ENCODE results near the gene ASB3.
"Not testable (repeated sequence)": the region's sequence is repeated elsewhere in the genome, so short reads cannot be mapped to it uniquely, and the experiment has no call there.

The ASB3 gene, protein sequence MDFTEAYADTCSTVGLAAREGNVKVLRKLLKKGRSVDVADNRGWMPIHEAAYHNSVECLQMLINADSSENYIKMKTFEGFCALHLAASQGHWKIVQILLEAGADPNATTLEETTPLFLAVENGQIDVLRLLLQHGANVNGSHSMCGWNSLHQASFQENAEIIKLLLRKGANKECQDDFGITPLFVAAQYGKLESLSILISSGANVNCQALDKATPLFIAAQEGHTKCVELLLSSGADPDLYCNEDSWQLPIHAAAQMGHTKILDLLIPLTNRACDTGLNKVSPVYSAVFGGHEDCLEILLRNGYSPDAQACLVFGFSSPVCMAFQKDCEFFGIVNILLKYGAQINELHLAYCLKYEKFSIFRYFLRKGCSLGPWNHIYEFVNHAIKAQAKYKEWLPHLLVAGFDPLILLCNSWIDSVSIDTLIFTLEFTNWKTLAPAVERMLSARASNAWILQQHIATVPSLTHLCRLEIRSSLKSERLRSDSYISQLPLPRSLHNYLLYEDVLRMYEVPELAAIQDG

DNA sequence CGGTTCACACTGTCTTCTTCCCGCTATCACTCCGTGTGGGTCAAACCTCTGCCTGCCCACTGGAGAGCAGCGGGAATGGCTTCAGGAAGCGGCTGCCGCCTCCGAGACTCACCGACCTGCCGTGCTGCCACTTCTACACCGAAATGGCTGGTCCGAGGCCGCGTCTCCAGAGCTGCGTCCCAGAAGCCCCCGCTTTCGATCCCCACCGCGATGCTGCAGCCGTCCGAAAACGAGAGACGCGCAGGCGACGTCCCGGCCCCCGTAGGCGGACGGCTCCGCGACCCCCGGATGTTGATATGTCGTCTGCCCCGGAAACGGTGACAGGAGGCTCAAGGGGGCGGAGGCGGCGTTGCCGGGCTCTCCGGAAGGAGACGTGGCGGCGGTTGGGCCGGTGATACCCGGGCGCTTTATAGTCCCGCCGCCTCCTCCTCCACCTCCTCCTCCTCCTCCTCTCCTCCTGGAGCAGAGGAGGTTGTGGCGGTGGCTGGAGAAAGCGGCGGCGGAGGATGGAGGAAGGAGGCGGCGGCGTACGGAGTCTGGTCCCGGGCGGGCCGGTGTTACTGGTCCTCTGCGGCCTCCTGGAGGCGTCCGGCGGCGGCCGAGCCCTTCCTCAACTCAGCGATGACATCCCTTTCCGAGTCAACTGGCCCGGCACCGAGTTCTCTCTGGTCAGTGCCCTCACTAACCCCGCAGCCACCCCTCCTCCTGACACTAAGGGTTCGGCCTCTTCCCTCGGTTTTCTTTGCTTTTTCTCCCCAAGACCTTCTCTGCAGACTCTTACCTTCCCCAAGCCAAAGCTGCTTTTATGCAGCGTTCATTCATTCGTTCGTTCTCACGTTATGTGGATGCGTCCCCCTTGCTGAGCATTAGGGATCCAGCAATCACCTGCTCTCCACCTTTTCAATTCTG, at the start of gene ASB3, which contains the start of gene ERLEC1:
ASB3 (minus strand) TSS at position 249 of the 909 bp plus-strand sequence. CDS start 21,381 bp downstream, outside the sequence.
ERLEC1 (plus strand) TSS at position 340 of the 909 bp plus-strand sequence; CDS start at position 507, 167 bp downstream.
- DNase-seq = peak; percentile 79

DNA sequence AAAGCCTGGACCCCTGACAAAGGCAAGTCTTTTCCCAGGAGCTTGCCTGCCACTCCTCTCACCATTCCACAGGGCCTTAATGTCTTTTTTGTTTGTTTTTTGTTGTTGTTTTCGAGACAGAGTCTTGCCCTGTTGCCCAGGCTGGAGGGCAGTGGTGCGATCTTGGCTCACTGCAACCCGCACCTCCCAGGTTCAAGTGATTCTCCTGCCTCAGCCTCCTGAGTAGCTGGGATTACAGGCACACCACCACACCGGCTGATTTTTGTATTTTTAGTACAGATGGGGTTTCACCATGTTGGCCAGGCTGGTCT, 43.2 kb upstream of the ASB3 start:
- DNase-seq = not testable (repeated sequence)

DNA sequence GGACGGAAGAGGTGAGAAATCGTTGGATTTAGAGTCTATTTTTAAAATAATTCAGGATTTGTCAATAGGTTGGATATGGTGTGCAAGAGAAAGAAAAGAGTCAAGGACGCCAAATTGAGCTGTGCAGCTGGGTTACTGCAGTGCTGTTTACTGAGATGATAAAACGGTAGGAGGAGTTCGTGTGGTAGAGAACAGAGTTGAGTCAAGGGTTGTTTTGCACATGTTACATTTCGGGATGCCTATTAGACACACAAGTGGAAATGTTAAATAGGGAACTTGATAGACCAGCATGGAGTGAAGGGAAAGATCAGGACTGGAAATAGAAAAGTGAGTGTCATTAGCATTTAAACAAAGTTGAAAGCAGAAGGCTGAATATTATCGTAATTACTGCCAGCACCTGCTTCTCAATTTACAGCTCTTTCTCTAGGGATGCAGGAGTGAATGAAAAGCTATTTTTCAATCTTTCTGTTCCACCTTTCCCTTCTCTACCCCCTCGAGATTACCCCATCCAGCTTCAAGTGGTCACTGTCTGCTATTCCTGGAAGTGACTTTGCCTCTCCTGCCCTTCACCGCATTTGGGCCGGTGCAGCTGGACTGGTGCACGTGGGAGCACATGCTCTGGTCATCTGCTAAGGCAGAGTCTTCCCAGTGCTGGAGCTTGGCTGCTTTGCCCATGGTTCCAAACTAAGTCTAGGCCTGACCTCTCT, 42.7 kb upstream of the ASB3 start:
- DNase-seq = no peak

DNA sequence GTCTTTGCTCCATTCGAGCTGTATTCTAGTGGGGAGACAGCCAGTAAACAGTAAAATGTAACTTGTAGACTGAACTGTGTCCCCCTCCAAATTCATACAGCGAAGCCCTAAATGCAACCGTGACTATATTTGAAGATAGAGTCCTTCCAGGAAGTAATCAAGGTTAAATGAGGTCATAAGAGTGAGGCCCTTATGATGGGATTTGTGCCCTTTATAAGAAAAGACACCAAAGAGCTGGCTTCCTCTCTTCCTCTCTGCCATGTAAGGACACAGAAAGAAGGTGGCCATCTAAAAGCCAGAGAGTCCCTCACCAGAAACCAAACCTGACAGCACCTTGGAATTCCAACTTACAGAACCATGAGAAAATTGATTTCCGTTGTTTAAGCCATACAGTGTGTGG, 41.6 kb upstream of the ASB3 start:
- DNase-seq = no peak

DNA sequence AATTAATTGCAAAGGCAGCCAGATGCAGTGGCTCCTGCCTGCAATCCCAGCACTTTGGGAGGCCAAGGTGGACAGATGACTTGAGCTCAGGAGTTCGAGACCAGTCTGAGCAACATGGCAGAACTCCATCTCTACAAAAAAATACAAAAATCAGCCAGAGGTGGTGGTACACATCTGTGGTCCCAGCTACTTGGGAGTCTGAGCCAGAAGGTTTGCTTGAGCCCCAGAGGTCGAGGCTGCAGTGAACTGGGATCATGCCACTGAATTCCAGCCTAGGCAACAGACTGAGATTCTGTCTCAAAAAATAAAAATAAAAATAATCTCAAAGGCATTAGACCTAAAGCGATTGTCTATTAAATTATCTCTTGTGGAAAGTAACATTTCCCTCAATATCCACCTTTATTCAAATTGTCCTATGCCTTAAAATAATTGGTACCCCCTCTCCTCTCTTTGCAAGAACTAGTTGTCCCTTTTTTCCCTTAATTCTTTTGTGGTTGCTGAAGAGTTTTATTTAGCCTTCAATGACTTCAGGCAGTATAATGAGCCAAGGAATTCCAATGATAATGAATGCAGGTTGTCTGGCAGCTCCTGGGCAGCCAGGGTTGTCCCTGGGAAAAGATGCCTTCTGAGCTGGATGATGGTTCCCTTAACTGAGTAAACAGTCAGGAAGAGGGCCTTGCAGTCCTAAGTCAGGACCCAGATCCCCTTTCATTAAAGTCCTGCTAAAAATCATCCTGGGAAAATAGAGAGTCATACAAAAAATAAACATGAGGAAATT, 40.8 kb upstream of the ASB3 start:
- no peak for DNase-seq

DNA sequence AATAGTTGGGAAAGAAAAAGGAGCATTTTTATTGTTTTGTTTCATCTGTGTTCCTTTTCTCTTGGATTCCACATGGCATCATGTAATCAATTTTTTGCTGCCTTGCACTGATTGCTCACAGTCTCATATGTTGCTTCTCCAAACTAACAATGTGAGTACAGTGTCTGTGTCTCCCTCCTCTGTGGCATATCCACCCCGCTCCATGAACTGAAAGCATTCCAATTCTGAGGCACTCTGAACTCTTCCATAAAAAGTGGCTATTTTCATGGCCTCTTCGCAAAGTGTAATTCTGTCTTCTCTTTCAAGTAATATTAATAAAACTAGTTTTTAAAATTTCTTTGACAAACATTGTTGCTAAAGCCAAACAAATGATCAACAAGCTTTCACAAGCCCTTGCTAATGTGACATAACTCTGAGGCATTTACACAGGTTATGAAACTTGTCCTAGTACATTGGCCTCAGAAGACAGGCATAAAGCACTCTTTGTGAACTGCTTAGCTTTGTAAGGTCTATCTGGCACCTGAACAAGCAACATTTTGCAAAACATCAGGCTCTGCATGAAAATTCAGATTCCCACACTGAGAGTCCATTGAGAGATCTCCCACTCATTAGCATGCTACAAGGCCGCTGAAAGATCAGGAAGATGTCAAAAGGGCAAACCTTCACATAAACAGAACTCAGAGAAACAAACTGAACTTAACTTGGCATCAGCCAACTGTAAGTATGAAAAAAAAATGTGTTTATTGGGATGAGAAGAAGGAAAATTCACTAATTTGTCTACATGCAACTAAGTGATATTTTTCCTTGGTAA, 40.0 kb upstream of the ASB3 start:
- DNase-seq = no peak

DNA sequence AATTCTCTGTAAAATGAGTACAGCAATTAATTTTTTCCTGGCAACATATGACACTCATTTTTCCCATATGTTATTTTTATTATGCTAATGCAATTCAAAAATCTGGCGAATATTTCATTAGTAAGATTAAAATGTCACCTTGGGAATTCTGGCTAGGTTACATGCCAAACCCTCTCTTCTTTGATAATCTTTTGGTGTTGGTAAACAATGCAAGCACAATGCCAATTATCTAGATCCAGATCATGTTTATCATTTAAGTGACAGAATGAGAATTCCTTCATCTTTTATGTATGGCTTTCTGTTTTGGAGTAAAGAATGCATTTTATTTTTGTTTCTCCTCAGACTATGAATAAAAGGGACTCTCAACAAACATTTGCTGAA, 39.3 kb upstream of the ASB3 start:
- no peak for DNase-seq

DNA sequence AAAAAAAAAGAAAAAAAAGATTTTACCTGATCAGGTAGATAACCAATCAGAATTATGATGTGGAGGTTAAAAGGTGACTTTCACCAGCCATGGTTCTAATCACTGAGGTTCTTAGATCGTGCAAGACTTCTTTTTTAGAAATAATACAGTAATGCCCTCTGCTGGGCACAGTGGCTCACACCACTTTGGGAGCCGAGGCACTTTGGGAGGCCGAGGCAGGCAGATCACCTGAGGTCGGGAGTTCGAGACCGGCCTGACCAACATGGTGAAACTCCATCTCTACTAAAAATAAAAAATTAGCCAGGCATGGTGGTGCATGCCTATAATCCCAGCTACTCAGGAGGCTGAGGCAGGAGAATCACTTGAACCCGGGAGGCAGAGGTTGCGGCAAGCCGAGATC, 36.9 kb upstream of the ASB3 start:
- DNase-seq = not testable (repeated sequence)

DNA sequence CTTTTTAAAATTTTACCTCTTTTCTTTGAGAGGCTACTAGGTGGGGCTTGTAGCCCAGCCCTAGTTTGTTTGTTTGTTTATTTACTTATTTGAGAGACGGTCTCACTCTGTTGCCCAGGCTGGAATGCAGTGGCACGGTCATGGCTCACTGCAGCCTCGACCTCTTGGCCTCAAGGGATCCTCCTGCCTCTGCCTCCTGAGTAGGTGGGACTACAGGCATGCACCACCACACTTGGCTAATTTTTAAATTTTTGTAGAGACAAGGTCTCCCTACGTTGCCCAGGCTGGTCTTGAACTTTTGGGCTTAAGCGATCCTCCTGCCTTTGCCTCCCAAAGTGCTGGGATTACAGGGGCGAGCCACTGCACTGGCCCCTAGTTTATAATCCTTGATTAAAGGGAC, 35.1 kb upstream of the ASB3 start:
- no peak for DNase-seq

DNA sequence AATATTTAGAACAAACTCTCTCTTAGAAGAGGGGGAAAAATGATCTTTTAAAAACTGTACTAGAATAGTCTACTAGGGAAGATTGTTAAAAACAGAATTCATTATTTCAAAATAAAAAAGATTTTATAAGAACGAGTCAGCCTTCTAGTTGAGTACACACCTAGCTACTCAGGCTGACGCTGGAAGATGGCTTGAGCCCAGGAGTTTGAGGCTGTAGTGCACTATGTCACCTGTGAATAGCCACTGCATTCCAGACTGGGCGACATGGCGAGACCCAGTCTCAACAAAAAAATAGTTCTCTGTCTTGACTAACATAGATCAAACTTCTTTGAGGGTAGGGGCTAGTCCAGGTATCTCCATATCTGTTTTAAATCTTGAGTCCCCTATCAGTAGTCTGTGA, 34.0 kb upstream of the ASB3 start:
- no peak for DNase-seq

DNA sequence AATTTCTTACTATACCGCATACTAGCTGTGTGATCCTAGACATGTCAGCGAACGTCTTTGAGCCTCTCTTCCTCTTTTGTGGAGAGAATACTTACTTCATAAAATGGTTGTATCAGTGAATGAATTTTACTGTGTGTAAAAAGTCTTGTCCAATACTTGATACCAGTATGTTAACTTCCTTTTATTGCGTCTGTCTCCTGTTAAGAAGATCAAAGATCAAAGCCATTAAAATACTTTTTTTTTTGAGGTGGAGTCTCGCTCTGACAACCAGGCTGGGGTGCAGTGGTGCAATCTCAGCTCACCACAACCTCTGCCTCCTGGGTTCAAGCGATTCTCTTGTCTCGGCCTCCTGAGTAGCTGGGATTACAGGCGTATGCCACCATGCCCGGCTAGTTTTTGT, 33.3 kb upstream of the ASB3 start:
- DNase-seq = no peak

DNA sequence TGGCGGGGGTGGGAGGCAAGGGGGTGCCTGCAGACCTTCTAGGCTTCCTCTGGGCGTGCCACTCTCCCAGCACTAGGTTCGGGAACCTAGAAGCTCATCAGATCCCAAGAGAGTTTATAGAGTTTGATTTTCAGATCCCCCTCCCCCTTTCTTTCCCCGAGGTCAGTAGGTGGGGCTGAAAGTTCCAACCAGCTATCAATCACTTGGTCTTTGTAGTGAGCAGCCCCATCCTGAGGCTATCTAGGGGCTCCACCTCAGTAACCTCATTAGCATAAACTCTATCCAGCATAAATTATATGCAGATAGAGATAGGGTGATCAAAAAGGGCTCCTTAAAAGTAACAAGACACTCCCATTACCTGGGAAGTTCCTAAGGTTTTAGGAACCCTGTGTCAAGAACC, 32.9 kb upstream of the ASB3 start:
- DNase-seq = no peak

DNA sequence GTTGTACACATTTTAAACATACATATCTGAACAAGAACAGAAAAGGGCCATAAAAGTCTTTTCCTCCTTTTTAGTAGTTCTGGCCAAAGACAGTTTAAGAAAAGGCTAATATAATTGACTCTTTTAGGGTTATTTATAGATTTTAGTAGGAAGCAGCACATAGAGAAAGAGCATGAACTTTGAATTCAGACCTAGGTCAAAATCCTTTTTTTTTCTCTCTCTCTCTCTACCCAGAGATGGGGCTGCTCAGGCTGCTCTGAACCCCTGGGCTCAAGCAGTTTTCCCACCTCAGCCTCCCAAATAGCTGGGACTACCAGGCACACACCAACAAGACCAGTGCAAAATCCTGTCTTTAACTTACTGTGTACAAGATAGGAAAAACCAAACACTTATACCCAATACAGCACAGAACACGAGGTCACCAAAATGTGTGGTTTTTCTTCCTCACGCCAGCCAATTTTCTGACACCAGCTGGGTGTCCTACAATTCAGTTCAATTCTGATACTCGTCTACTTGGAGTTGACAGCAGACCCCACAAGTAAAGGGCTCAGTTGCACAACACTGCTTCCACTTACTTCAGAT, 32.2 kb upstream of the ASB3 start:
- DNase-seq = no peak

DNA sequence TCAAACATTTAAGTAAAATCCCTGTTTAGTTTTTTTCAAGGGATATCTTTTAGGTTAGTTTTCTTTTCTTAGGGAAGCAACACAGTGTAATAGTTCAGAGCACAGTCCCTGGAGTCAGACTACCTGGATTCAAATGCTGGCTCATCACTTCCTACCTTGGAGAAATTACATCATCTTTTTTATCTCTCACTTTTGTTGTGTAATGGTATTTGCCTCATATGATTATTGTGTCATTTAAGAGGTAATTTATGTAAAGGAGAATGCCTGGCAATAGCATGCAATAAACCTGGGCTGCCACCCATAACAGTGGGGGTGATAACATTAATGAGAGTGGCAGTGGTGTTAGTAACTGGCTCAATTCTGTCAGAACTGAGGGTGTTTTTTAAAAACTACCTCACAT, 26.4 kb upstream of the ASB3 start:
- DNase-seq = no peak

DNA sequence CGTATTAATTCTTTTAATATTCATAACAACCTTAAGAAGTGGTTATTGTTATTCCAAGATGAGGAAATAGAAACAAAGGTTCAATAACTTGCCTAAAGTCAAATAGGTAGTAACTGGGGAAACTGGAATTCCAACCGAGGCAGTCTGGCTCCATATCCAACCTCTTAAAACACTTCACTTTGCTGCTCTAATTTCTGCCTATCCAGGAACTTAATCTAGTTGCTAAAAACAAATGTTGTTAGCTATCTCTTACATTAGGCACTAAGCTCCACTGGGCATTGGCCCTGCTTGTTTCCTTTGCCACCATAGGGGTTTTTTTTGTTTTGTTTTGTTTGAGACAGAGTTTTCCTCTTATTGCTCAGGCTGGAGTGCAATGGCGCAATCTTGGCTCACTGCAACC, 24.8 kb upstream of the ASB3 start:
- DNase-seq = no peak

DNA sequence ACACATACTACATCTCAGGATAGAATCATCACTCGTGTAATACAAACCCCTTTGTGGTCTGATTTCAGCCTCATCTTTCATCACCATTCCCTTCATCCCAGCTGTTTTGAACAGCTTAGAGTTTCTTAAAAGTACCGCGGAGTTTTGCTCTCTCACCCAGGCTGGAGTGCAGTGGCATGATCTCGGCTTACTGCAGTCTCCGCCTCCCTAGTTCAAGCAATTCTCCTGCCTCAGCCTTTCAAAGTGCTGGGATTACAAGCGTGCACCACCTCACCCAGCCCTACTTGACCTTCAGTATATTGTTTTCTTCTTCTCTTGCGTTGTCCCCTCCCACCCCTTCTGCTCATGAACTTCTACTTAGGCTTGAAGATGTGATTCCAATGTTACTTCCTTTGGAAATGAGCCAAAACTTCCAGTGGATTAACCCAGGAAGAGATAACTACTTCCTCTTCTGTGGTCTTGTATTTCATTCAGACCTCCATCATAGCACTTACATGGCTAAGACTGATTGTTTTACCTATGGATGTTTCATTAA, 15.9 kb upstream of the ASB3 start:
- no peak for DNase-seq

DNA sequence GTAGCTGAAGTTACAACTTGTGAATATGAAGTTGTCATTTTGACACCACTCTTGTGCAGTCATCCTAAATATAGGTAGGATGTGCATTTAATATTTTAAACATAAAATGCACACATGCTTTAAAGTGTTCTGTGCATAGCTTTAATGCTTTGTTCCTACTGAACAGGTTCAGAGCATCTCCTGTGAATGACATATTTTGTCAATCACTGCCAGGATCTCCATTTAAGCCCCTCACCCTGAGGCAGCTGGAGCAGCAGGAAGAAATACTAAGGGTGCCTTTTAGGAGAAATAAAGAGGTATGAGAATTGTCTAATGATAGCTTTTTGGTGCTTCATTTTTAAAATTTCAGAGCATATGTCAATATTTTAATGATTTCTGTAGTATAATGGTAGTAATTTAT, 14.8 kb upstream of the ASB3 start:
- no peak for DNase-seq

DNA sequence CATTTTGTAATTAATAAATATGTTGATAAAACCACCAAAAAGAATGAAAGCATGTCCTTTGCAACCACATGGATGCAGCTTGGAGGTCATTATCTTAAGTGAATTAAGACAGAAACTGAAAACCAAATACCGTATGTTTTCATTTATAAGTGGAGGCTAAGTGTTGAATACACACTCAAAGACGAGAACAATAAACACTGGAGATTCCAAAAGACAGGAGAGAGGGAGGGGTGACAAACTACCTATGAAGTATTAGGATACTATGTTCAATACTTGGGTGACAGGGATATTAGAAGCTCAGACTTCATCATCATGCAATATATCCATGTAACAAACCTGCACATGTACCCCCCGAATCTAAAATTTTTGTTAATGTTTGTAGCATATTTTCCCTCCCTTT, 7.1 kb upstream of the ASB3 start:
- no peak for DNase-seq

DNA sequence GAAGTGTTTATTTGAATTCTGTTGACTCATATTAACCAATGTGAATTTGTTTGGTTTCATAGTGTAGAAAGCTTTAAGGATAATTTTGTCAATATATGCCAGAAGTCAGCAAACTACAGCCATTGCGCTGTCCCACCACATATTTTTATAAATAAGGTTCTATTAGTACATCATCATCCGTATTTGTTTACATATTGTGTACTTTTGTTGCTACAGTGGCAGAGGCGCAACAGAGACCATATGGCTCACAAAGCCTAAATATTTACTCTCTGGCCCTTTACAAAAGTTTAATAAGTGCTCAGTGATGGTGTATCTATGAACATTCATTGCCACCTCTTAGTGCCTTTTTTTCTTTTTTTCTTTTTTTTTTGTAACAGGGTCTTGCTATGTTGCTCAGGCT, 6.5 kb upstream of the ASB3 start:
- no peak for DNase-seq

DNA sequence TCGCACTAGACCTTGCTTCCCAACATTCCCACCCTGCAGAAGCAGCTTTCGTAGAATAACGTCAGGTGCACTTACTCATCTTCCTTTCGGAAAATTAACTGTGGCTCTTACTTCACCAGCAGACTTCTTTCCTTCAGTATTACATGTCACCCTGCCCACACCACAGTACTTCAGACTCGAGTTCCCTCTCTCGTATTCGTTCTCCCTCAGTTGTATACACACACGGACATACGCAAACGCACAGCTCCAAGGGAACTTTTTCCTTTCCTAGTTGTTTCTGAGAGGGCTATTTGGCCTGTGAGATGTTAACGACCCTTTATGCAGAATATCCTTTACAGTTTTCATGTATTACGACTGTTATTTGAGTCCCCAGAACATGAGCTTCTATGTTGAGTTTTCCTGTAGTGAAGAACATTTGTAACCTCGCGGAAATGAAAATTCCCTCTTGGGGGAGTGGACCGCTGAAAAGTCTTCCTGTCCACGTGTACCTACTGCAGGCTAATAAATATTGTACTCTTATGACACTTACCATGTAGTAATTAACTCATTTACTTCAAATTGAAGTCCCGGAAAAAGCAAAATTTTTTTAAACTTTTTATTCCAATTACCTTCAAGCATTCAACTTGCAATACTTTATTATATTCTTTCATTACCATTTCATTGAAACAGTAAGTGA, 999 bp upstream of the ASB3 start:
- peak; percentile 31 for DNase-seq

All from NCI-H526 treated with DMSO at 0.1 percent for 48 hours (cell line).